HCT116 (cell line): Measurements from ENCODE around the gene RBM19.

Experiments
- ATF3 ChIP-seq: IDR thresholded peaks from 2 replicates; pipeline ENCODE4 v1.6.1; 2012
- CEBPB ChIP-seq: IDR thresholded peaks from 2 replicates; pipeline ENCODE4 v1.6.1; 2012; ENCODE audit warnings: low read depth
- CTCF ChIP-seq, 3 experiments: fragments of 200-600 bp in 1 of 3; sonication (generic) in 1 of 3; IDR thresholded peaks in 2 of 3; conservative IDR thresholded peaks in 1 of 3; 2 replicates each; pipeline ENCODE4 v1.5.1; 2012 to 2017; ENCODE audit warnings: low read depth in 2 of 3, low read length in 2 of 3, antibody characterized with exemption in 1 of 3, borderline replicate concordance in 1 of 3, control low read depth in 1 of 3, mild to moderate bottlenecking in 1 of 3, mixed read lengths in 1 of 3, mixed run types in 1 of 3, moderate library complexity in 1 of 3; ENCODE audit not compliant: insufficient read depth in 1 of 3
- EGR1 ChIP-seq: IDR thresholded peaks from 2 replicates; pipeline ENCODE4 v1.6.1; 2012; ENCODE audit warnings: low read depth
- ELF1 ChIP-seq: IDR thresholded peaks from 2 replicates; pipeline ENCODE4 v1.6.1; 2012; ENCODE audit warnings: low read depth, borderline replicate concordance
- EZH2 ChIP-seq: fragments of 200-600 bp; sonication (generic); IDR thresholded peaks from 2 replicates; pipeline ENCODE4 v1.6.1; 2017; ENCODE audit warnings: antibody characterized with exemption, mixed run types
- EZH2phosphoT487 ChIP-seq: fragments of 200-600 bp; IDR thresholded peaks from 2 replicates; pipeline ENCODE4 v1.6.1; 2018; ENCODE audit warnings: antibody characterized with exemption, borderline replicate concordance
- JUND ChIP-seq: IDR thresholded peaks from 2 replicates; pipeline ENCODE4 v1.6.1; 2012
- POLR2A ChIP-seq: IDR thresholded peaks from 2 replicates; pipeline ENCODE4 v1.7.0; 2011; ENCODE audit warnings: borderline replicate concordance; ENCODE audit not compliant: insufficient read depth, insufficient read length; ENCODE audit errors: extremely low read depth
- RAD21 ChIP-seq: IDR thresholded peaks from 2 replicates; pipeline ENCODE4 v1.6.1; 2012; ENCODE audit warnings: low read depth, mild to moderate bottlenecking
- REST ChIP-seq: IDR thresholded peaks from 2 replicates; pipeline ENCODE4 v1.6.1; 2012; ENCODE audit warnings: low read depth
- SIN3A ChIP-seq: IDR thresholded peaks from 2 replicates; pipeline ENCODE4 v1.6.1; 2012; ENCODE audit warnings: low read depth
- YY1 ChIP-seq: IDR thresholded peaks from 2 replicates; pipeline ENCODE4 v1.6.1; 2011; ENCODE audit warnings: low read length, low read depth, moderate library complexity, mild to moderate bottlenecking; ENCODE audit not compliant: insufficient replicate concordance; ENCODE audit errors: extremely low read depth
- ZNF274 ChIP-seq: fragments of 200-500 bp; sonication (Bioruptor generic); IDR thresholded peaks from 2 replicates; pipeline ENCODE4 v1.6.1; 2014; ENCODE audit warnings: mild to moderate bottlenecking, low read depth, low read length, inconsistent platforms

- TF ChIP-seq CEBPB, result no peak
- TF ChIP-seq CTCF (IDR thresholded peaks at IDR 0.05 in 2 of 3, conservative IDR thresholded peaks at IDR 0.05 in 1 of 3; ENCODE audit: borderline replicate concordance in 1 of 3, insufficient read depth in 1 of 3, low read depth in 2 of 3, low read length in 2 of 3), result peak in 2 of 3 experiments; percentile 3 to 16; a peak in 1 of 6 replicates
- no peak for TF ChIP-seq POLR2A
- no peak for TF ChIP-seq YY1
- TF ChIP-seq ATF3, result no peak
- no peak for TF ChIP-seq RAD21
- TF ChIP-seq EGR1, result no peak
- TF ChIP-seq EZH2, result no peak
- no peak for TF ChIP-seq JUND
- no peak for TF ChIP-seq ELF1
- no peak for TF ChIP-seq REST
- no peak for TF ChIP-seq ZNF274
- no peak for TF ChIP-seq SIN3A
- no peak for TF ChIP-seq EZH2phosphoT487
These were observed 25.5 kb downstream of the RBM19 start for GRCh38 chr12:113940357-113941207.
